Heart right ventricle (tissue), 16 donors: ENCODE data around the gene BTLA. TPM values are rescaled to one million over a fixed set of nuclear protein-coding genes. Genes with fewer than 3 reads are reported as not detected.

Experiments
- ATAC-seq, 8 donors: fragments of 200-7000 bp; cut with Tn5 transposase; one replicate each; pipeline ENCODE4 v1.9.1; 2020; ENCODE audit warnings: mild to moderate bottlenecking in 8 of 8, moderate library complexity in 8 of 8, moderate number of reproducible peaks in 1 of 8
- DNase-seq, 2 donors: peaks; one replicate each; pipeline ENCODE4 v3.0.0-alpha.2; 2020
- H3K27ac ChIP-seq, 10 donors: fragments of 200-600 bp; sonication (generic) in 2 of 10; one replicate each; pipeline versions ENCODE4 v1.5.0 to v1.8.0; 2020 to 2022; ENCODE audit warnings: mild to moderate bottlenecking in 3 of 10
- H3K27me3 ChIP-seq, 7 donors: fragments of 200-600 bp; one replicate each; pipeline ENCODE4 v1.8.0; 2021 to 2022; ENCODE audit warnings: mild to moderate bottlenecking in 2 of 7
- H3K36me3 ChIP-seq, 9 donors: fragments of 200-600 bp; sonication (generic) in 1 of 9; one replicate each; pipeline versions ENCODE4 v1.5.0 to v1.8.0; 2020 to 2022; ENCODE audit warnings: mild to moderate bottlenecking in 2 of 9
- H3K4me1 ChIP-seq, 9 donors: fragments of 200-600 bp; sonication (generic) in 1 of 9; one replicate each; pipeline versions ENCODE4 v1.5.0 to v1.8.0; 2020 to 2022; ENCODE audit warnings: mild to moderate bottlenecking in 4 of 9
- H3K4me3 ChIP-seq, 10 donors: fragments of 200-600 bp; sonication (generic) in 2 of 10; one replicate each; pipeline versions ENCODE4 v1.5.0 to v1.8.0; 2020 to 2022; ENCODE audit warnings: mild to moderate bottlenecking in 7 of 10, moderate library complexity in 2 of 10
- H3K9me3 ChIP-seq, 11 donors: fragments of 200-600 bp in 10 of 11; sonication (generic) in 2 of 11; one replicate each; pipeline versions ENCODE4 v1.5.0 to v1.8.0; 2013 to 2022; ENCODE audit warnings: mild to moderate bottlenecking in 2 of 11, control low read depth in 1 of 11, moderate library complexity in 1 of 11
- WGBS, 2 donors: extraction: QIAGEN DNeasy Blood & Tissue Kit; methylation state at CpG; one replicate each; pipeline ENCODE4 v1.1.7; 2013; ENCODE audit warnings: inconsistent platforms in 1 of 2; 5-methylcytosine and 5-hydroxymethylcytosine counted together
- intact Hi-C, 10 donors: fragments of 100-400 bp; cut with DNase I; formaldehyde crosslinking; loops; one replicate each; pipeline versions ENCODE4 v1.11.1 to v1.14.2; 2022
- polyA plus RNA-seq, 2 donors: library from polyadenylated mRNA; stranded (reverse); fragments of 200-250 nt; gene quantifications; one replicate each; pipeline ENCODE4 v1.2.3, GENCODE V29; 2013
- total RNA-seq, 10 donors: library from RNA; stranded (reverse); fragmentation: NEBNext Ultra II Directional in 3 of 10; extraction: Animal tissue kit (Norgen Biotek cat#: 25700) in 3 of 10; gene quantifications; one replicate each; pipeline versions ENCODE4 v1.2.1 to v1.2.4, GENCODE V29; 2021 to 2023
- TF ChIP-seq, protein P1 (sequence below), 9 donors: fragments of 200-600 bp; sonication (generic) in 2 of 9; IDR thresholded peaks; one replicate each; pipeline versions ENCODE4 v1.5.0 to v1.8.0; 2021 to 2022; ENCODE audit warnings: antibody characterized with exemption in 9 of 9, mild to moderate bottlenecking in 5 of 9, moderate library complexity in 1 of 9
- donor health status: Arrhythmogenic right ventricular cardiomyopathy.
- donor health status: ischemic (EF 13 %, LVEDD 7.1; RV severe dilation, severe dysfunction).
- donor health status: healthy with polysubstance abuse.
- donor health status: DM: no; HTN: yes; CAD: no.
- donor health status: DM: no; HTN: no; CAD: no.
- donor health status: ischemic (EF 25% LVEDD 6.9; RV normal size, moderate dysfunction).
- donor health status: ischemic (EF 25% LVEDD 5.7; RV mildly dilated, moderate dysfunction).
- donor health status: healthy.
- donor health status: DM: yes; HTN: yes; CAD: no.
- donor health status: Ischemic cardiomyopathy.
- donor health status: ischemic (EF 35%, LVEDD 5.7; RV mildly dilated, moderate dysfunction).
- donor health status: nonischemic (EF 11% LVEDD 7.7; RV severe dilation, severe dysfunction).
- donor health status: DM: yes; HTN: yes; CAD: no.
- donor health status: PGD.
- donor health status: ischemic (EF 29% LVEDD 5.4; RV normal size, mild dysfunction).
- donor health status: nonischemic (EF 23%, LVEDD 6.1; RV moderate dilation, normal function).

The BTLA gene
- total and polyA plus RNA-seq, 12 donors, result 0.03 to 0.97 (median 0.07) TPM; not detected in 7

DNA sequence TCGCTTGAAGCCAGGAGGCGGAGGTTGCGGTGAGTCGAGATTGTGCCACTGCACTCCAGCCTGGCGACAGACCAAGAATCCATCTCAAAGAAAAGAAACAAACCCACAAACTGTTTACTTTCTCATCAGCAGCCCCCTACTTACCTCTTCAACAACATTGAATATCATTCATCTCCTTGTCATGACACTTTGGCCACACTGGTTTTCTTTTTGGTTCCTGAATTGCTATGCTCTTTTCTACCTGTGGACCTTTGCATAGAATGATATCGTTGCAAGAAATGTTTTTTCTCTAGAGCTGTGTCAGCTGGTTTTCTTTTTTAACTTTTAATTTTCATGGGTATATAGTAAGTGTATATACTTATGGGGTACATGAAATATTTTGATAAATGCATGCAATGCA is 83.9 kb downstream of the BTLA start:
- no peaks in the 10 kb centered on the region for H3K36me3 ChIP-seq
- no peak overlapping the region for H3K27ac ChIP-seq
- ATAC-seq (no peak), DNase-seq (no peak)
- no peaks in the 10 kb centered on the region for H3K27me3 ChIP-seq
- WGBS, 2 donors, result 95 to 97% methylated on average over 6 of the region's 6 CpGs
- intact Hi-C loops, result no loop called here
- no peaks in the 10 kb centered on the region for H3K4me1 ChIP-seq
- H3K4me3 ChIP-seq, result no peak overlapping the region
- TF ChIP-seq, protein P1, sequence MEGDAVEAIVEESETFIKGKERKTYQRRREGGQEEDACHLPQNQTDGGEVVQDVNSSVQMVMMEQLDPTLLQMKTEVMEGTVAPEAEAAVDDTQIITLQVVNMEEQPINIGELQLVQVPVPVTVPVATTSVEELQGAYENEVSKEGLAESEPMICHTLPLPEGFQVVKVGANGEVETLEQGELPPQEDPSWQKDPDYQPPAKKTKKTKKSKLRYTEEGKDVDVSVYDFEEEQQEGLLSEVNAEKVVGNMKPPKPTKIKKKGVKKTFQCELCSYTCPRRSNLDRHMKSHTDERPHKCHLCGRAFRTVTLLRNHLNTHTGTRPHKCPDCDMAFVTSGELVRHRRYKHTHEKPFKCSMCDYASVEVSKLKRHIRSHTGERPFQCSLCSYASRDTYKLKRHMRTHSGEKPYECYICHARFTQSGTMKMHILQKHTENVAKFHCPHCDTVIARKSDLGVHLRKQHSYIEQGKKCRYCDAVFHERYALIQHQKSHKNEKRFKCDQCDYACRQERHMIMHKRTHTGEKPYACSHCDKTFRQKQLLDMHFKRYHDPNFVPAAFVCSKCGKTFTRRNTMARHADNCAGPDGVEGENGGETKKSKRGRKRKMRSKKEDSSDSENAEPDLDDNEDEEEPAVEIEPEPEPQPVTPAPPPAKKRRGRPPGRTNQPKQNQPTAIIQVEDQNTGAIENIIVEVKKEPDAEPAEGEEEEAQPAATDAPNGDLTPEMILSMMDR (IDR thresholded peaks at IDR 0.05), result no peak
- H3K9me3 ChIP-seq, result peaks cover 0 to 4% (median 0%) of the 10 kb centered on the region in 11 donors

Other genes with a start within 250 kb of the BTLA start
- gene SLC9C1, start 205.3 kb downstream of the BTLA start, total RNA-seq, result 1 to 10 TPM in 7 of 10 donors, under 1 TPM in 3; 0.80 to 2.2 (median 1.6) TPM
- gene SLC9C1, start 205.3 kb downstream of the BTLA start, polyA plus RNA-seq, result under 1 TPM; 0.10 to 0.51 TPM
- gene CD200, start 166.3 kb downstream of the BTLA start, total RNA-seq, result 1 to 10 TPM in 6 of 10 donors, under 1 TPM in 4; 0.82 to 3.3 (median 1.5) TPM
- 1 to 10 TPM in 1 of 2 donors, under 1 TPM in 1; 0.44 to 1.3 TPM for gene CD200, start 166.3 kb downstream of the BTLA start, polyA plus RNA-seq
- gene ATG3, start 62.5 kb upstream of the BTLA start, total RNA-seq, result 10 to 100 TPM; 38.2 to 52.2 (median 42.8) TPM
- 10 to 100 TPM; 14.0 to 64.3 TPM for gene ATG3, start 62.5 kb upstream of the BTLA start, polyA plus RNA-seq
- 10 to 100 TPM; 12.0 to 25.7 (median 15.1) TPM for gene SLC35A5, start 62.6 kb upstream of the BTLA start, total RNA-seq
- 1 to 10 TPM; 6.1 to 9.2 TPM for gene SLC35A5, start 62.6 kb upstream of the BTLA start, polyA plus RNA-seq
- gene CCDC80, start 141.7 kb upstream of the BTLA start, total RNA-seq, result 100 to 1,000 TPM in 5 of 10 donors, 10 to 100 TPM in 5; 38.6 to 223 (median 99.3) TPM
- gene CCDC80, start 141.7 kb upstream of the BTLA start, polyA plus RNA-seq, result 10 to 100 TPM; 19.8 to 28.7 TPM